GM12864 (cell line): Measurements from ENCODE around the gene DDX56.
A peak's percentile ranks its signal among the peaks of the same experiment; 100 is the strongest.

ENCODE experiments used
- DNase-seq: peaks from one replicate; pipeline ENCODE4 v3.0.0-alpha.2; 2011; ENCODE audit warnings: low read depth
- H3K4me3 ChIP-seq: 2 replicates; pipeline ENCODE4 v1.5.1; 2011; ENCODE audit warnings: mild to moderate bottlenecking, low read depth, low read length, control low read depth
- CTCF ChIP-seq: IDR thresholded peaks from 2 replicates; pipeline ENCODE4 v1.5.1; 2011; ENCODE audit warnings: low read depth, mild to moderate bottlenecking, moderate library complexity, low read length, control low read depth, inconsistent platforms; ENCODE audit errors: missing control alignments

Gene DDX56

GRCh38 chr7:44576228-44576627 lies 2.5 kb upstream of the DDX56 start:
- no peak for DNase-seq
- no peak overlapping the region for H3K4me3 ChIP-seq

GRCh38 chr7:44575054-44575453 lies 1.3 kb upstream of the DDX56 start:
- no peak for TF ChIP-seq CTCF
- DNase-seq, result no peak
- H3K4me3 ChIP-seq, result no peak overlapping the region

More at GRCh38 chr7:44576228-44576627, 2.5 kb upstream of the DDX56 start:
- no peak for TF ChIP-seq CTCF

GRCh38 chr7:44574287-44574872 lies 672 bp upstream of the DDX56 start:
- DNase-seq, result no peak
- no peak for TF ChIP-seq CTCF
- peak overlapping the region; percentile 91 for H3K4me3 ChIP-seq

- peak overlapping the region; percentile 91 for H3K4me3 ChIP-seq
- DNase-seq, result no peak
- TF ChIP-seq CTCF, result no peak
Measured at GRCh38 chr7:44572771-44573170, 937 bp downstream of the DDX56 start.

- no peak overlapping the region for H3K4me3 ChIP-seq
- no peak for TF ChIP-seq CTCF
- no peak for DNase-seq
Measured at GRCh38 chr7:44569959-44570358, 3.7 kb downstream of the DDX56 start.

GRCh38 chr7:44568771-44569560 lies 4.7 kb downstream of the DDX56 start:
- H3K4me3 ChIP-seq, result no peak overlapping the region
- no peak for TF ChIP-seq CTCF
- DNase-seq, result no peak

GRCh38 chr7:44567884-44568283 lies 5.8 kb downstream of the DDX56 start:
- no peak overlapping the region for H3K4me3 ChIP-seq
- no peak for DNase-seq
- TF ChIP-seq CTCF, result no peak
